CD4-positive, alpha-beta T cell treated with Interleukin-15 for 4 hours (primary cell): ENCODE results near the gene BNC2.

Experiments
- DNase-seq: peaks from one replicate; pipeline ENCODE4 v3.0.0-alpha.2; 2020; ENCODE audit warnings: low spot score

The BNC2 gene

DNA sequence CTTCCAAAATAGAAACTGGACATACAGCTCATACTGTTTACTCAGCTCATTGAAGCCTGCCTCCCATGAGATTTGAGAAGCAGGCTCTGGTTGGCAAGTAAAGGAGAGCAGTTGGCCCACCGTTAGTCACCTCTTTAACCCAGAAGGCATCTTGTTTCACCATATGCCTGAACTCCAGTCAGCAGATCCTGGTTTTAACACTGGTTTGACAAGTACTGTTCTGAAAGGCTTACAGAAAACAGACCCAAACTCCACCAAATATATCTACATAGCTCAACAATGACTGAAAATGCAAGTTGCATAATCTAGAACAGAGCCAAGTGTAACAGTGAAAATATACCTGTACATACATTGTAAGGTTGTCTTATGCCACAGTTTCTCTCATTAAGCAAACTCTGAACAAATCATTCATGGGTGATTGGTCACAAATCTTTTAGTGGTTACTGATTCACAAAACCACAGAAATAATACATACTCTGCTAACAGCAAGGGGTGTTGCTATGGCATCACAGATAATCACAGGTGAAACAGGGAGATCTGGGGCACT, 198.8 kb downstream of the BNC2 start:
- DNase-seq: no peak

DNA sequence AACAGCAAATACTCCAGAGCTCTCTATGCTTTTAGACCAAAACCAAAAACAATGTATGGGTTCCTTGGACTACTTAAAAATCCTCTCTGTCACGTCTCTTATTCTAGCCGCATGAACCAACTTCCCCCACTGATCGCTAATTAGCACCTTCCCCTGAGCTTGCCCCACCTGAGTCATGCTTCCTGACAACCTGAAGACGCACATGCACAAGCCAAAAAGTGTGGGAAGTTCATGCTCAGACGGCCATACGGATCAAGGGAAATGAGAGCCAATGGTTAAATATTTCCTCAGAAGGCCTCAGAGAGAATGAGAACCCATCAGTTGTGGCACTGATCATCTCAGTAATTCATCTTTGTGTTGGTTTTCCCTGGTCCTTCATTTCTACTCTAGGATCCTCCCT, 199.7 kb downstream of the BNC2 start:
- no peak for DNase-seq

DNA sequence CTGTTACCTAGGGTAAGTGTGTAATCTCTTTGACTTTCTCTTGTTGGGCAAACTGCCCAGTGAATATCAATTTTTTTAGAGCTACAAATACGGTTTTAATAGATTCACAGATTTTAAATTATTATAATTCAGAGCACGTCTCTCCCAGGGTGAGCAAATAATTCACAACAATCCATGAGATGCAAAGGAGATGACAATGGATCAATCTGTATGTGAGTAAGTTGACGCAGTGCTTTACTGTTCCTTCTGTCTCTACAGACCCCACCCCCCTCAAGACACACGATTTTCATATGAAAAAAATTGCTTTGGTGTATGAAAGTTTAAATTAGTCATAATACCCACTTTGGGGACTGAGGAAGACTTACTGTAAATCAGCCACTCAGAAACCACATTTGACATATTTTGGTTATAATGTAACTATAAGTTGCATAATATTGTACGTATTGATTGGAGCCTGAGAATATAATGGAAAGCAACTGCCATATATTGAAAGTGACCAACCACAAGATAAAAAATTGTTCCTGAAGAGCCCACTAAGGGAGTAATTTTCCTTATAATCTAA, 201.7 kb downstream of the BNC2 start:
- no peak for DNase-seq

DNA sequence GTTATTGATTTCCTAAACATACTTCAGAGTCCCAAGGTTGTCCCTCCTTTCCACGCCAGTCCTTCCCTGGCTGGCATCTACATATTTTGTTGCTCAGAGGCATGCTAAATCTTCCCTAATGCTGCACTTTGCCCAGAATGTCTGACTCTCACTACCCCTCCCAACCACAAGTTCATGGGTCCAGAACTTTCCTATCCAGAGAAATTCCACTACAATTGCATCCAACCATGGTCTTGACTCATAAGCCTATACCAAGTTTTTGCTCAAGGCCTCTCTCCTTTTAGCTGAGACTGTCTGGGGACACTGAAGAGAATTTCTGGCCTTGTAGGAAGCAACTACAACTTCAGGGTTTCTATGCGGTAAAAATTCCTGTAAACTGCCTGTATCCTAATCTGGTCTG, 206.3 kb downstream of the BNC2 start:
- DNase-seq: no peak

DNA sequence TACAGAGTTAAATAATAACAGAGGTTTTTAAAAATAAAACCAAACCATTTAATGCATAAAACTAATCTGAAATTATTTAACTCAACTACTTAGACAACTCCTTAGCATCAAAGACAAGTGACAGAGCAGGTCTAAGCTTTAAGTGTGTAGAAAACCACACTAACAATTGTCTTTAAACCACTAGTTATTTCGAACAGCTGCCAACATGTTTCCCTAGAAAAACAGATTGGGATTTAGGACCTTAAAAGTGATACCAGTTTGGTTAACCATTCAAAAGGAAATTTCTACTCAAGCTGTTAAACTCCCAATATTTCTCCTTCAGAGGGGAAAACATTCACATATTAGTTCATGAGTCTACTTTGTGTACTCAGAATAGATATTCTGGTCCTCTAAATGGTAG, 208.7 kb downstream of the BNC2 start:
- DNase-seq: no peak

DNA sequence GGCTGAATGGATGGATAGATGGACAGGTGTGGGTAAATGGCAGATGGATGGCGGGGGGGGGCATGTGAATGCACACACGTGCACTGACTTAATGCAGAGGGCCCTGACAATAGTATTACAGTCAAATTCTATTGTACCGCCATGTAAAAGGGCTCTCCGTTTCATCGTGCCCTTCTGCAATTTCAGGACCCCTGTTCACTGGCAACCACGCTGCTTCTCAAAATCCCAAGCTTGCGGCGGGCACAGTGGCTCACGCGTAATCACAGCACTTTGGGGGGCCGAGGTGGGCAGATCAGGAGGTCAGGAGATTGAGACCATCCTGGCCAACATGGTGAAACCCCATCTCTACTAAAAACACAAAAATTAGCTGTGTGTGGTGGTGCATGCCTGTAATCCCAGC, 211.4 kb downstream of the BNC2 start:
- no peak for DNase-seq

DNA sequence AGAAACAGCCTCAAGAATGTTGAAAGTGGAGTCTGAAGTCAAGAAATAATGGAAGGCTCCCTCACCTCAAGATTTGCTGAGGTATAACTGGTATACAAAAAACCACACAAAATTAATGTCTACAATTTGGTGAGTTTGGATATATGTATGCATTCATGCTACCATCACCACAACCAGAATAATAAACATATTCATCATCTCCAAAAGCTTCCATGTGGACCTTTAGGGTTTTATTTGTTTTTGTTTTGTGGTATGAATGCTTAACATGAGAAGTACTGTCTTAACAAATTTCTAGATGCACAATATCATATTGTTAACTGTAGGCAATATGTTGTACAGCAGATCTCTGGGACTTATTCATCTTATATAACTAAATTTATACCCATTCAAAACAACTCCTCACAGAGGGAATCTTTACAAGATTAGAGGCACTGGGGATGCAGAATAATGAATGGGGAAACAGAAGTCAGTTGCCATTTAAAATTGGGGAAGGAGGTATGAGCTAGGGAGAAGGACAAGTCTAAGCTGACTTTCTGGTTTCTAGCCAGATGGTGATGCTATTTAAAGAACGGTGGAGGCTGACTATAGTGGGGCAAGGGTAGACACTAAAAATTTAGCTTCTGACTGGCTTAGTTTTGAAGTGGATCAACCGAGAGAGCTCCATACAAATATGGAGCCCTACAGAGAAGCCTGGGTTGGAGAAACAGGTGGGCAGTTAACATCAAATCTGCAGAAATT, 213.9 kb downstream of the BNC2 start:
- DNase-seq: no peak

DNA sequence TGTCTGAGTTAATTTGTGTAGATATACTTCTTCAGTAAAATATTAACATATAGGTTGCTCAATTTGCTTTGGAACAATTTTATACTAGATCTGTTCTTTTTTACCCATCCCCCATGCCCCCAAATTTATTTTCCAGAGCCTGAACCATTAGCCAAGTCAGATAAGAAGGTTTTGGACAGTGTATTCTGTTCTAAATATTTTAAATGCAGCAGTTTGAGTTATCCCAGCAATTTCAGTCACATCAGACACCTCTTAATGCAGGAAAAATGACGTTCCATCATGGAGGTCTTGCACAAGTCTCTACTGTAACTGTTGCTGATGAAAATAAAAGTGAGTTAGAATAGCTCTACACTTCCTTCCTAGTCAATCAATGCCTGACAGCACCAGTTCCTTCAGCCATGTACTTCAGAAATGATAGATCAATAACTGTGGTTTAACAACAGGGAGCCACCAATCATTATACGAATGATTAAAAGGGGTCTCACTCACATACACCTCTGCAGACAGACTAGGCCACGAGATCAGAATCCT, 215.8 kb downstream of the BNC2 start:
- no peak for DNase-seq

DNA sequence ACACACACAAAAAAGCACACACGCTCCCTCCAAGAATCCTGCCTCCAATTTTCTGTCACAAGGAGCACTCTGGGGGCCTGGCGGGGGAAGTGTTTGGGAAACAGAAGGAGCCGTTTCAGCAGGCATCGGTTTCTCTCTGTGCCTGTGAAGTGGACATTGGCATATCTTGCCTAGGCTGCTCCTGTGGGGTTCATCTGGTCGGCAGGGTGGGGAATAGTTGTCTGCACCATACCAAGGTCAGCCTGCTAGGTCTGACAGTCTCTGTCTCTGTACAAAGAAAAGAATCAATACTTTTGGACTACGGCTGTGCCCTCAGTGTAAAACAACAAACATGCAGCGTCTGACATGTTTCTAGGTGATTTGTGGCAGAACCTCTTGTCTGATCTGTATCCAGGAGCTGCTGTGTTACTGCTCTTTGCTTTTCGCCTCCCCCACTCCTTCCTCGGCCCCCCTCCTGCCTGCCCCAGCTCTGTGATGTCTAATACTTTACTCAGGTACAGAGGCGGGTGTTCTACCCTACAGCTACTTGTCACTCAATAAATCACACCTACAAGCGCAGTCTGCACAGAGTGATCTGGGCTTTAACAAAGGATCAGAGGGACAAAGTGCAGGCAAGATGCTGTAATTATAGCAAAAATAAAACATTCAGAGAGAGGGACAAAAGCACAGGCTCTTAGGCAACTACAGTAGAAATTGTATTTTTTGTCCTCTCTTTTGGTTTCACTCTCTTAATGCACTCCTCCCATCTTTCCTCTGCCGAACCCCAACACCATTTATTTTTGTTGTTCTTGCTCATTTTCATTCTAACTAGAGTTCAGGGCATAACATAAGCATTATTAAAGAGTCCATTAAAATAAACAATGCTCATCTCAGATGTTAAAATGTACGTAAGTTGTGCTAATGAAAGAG, 216.7 kb downstream of the BNC2 start:
- DNase-seq: no peak

DNA sequence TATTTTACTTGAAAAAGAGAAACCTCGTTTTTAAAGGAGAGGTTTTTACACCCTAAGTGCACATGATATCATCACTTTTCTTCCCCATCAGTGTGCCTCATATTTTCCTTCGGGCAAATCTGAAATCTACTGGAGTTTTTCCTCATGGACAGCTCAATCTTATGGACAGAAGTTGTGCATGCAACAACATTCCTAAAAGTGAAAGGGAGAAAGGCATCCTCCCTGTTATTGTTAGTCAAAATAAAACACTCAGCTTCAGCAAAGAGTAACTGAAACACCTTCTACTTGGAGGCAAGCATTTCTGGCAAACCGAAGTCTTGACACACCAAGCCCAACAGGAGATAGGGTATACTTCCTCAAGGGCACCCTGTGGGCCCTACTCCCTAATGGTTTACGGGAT, 217.9 kb downstream of the BNC2 start:
- DNase-seq: no peak

DNA sequence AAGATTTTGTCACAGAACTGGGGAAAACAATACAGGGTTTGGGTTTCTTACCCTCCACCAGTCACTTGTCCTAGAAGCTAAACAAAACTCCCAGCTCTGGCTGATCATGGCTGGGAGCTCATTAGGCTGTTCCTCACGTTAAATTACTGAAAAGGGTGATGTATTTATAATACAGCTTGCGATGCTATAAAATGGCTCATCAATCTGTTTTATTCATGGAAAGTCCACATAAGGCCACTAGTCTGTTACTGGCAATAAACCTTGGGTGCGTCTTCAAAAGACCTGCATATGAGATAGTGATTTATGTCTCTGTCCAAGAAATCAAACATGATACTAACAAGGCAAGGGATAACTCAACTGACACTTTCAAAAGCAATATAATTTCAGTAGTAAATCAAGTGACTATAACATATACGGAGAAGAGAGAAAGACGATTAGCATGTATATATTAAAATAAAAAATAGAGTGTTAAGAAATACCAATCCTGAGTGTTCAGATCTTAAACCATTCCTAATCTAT, 219.0 kb downstream of the BNC2 start:
- no peak for DNase-seq

DNA sequence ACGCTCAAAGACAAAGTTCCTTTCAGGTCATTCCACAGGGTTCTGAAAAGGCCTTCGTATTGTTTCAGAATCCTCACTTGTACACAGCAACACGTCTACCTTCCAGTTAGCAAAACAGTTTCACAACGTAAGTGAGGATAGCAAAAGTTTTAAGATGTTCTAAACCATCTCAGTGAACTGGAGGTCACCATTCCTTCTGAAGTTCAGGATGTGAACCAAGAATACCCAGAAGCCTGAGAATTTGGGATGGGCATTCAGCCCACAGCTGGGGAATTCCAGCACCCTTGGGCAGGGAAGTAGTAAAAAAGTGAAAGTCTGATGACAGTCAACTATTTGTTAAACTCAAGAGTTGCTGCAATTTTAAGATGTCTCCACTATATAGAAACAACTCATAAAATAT, 224.5 kb downstream of the BNC2 start:
- no peak for DNase-seq

DNA sequence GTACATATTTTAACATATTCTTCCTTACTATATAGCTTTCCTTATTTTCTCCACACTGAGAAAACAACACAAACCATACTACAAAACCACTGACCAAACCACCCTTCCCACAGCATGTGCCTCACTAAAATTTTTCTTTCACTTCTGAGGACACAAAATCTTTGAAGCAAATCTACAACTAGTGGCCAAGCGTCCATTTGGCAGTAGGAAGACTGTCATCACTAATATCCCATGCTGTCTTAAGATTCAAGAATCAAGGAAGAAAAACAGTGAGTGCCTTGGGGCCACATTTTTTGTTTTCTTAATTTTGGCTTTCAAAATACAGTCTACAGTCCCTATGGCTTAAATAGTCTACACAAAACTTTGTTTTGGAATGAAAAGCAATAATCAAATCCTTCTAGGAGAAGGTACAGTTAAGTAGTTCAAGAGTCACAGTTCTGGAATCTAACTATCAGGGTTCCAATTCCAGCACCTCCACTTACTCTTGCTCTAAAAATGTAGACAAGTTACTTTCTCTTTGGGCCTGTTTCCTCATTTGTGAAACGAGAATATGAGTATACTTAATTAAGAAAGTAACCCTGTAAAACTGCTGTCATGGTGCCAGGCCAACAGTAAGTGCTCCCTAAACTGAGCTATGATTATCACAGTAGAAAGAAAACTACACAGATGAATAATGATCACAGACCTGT, 227.9 kb downstream of the BNC2 start:
- DNase-seq: no peak

DNA sequence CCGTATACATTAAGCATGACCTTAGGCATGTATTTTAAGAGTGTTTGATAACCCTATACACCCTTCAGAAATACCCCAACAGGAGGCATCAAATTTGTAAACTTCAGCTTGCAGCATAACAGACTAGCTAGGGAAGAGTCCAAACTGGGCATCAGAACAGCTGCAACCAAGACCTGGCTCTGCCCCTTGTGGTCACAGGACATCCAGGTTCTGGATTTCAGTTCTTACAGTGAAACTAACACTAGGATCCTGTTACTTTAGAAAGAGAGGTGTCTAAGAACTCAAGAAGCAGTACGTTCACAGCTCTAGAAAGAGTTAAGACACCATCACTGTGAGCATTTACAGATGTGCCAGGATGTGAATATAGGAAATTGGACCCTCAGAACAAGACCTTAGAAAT, 229.8 kb downstream of the BNC2 start:
- DNase-seq: no peak

DNA sequence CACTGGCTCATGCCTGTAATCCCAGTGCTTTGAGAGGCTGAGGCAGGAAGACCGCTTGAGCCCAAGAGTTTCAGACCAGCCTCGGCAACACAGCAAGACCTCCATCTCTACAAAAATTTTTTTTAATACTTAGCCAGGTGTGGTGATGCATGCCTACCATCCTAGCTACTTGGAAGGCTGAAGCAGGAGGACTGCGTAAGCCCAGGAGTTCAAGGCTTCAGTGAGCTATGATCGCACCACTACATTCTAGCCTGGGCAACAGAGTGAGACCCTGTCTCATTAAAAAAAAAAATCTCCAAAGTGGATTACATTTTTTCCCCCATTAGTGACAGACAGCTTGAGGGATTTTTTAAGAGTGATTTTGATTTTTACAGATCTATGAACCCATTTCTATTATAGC, 230.8 kb downstream of the BNC2 start:
- DNase-seq: no peak

DNA sequence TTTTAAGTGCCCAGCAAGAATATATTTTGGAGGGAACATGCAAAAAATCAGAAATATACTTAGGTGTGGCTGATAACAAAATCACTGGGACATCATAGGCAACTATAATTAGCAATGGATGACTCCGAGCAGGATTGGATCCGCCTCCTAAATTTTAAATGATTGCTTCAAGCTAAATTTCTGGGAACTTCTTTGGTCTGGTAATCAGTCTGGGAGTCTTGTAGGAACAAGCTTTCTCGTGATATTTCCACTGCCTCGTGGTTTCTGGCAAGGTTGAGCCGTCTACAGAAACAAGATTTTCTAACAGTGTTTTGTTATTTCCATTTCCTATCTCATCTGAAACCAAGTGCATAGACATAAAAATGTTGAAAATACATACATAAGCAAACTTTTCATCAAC, 232.6 kb downstream of the BNC2 start:
- no peak for DNase-seq

DNA sequence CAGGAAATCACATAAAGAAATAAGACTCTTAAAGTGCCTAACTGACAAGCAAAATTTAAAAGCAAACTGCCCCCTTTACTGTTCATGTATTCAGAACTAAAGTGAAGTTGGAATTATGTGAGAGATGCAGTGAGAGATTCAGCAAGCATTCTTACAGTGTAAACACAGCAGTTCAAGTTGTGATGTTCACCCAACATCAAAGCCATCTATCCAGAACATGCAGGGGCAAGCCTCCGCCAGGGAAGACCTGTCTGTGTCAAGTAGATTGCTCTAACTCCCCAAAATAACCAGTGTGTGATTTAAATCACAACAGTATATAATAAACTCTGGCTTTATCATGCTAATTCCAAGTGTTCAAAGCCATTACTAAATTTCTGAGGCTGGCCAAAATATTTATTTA, 233.3 kb downstream of the BNC2 start:
- no peak for DNase-seq

DNA sequence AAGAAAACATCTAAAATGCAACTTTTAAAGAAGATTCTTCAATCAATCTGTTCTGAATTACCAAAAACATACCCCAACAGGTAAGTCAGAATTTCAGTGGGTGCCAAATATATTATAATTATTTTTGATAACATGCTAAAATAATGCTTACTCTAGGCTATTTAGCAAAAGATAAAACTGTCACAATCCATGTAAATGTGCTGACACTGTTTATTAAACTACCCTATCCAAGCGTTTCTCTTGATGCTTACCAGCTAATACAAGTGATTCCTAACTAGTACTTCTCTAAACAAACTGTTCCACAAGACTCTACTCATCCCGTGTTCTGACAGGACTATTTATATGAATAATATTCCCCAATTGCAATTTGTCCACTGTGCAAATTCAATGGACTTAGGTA, 236.7 kb downstream of the BNC2 start:
- DNase-seq: no peak

DNA sequence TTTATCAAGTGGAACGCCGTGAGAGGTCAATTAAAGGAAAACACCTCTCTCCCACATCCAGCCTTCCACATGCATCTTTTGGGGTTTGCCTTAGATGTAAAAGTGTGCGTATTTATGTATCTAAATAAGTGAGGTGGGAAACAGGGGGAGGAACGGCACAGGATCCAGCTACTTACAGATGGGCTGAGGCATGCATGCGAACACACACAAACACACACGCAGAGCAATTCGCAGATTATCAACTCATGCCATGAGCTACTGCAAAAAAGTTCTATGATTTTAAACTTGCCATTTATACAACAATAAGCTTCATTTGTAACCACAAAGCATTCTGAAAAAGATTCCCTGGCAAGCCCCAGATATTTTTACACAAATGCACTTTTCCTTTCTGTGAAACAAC, 242.1 kb downstream of the BNC2 start:
- DNase-seq: no peak

DNA sequence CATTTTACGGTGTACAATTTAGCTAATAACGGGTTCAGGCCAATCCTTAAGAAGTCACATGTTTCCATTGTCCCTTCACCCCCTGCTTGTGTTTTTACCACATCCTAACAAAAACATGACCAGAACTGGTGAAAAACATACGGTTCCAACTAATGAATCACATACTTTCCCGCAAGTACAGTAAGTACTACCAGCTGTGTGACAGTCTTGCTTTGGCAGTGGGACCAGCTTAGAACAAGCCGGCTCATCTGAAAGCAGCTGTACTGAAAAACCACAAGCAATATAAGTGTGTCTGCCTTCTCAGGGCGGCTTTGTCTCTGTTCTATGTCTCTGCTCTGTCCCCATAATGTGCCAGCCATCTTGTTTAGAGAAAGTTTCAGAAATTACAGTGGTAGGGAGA, 242.5 kb downstream of the BNC2 start:
- no peak for DNase-seq

DNA sequence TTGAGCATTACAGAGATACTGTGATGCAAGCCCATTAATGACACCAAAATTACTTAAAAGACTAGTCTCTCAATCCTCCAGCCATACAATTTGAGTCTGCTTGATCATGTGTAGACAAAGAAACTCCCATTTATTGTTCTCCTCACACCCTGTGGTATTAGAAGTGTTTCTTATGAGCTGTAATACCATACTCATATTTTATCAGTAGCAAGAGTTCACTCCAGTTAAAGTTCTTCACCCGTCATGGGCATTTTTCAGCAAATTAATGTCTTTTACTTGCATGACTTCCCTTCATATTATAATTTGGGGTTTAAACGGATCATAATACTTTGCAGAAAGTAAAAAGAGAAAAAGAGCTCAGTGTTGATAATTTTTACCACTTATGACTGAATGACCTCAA, 242.9 kb downstream of the BNC2 start:
- no peak for DNase-seq

DNA sequence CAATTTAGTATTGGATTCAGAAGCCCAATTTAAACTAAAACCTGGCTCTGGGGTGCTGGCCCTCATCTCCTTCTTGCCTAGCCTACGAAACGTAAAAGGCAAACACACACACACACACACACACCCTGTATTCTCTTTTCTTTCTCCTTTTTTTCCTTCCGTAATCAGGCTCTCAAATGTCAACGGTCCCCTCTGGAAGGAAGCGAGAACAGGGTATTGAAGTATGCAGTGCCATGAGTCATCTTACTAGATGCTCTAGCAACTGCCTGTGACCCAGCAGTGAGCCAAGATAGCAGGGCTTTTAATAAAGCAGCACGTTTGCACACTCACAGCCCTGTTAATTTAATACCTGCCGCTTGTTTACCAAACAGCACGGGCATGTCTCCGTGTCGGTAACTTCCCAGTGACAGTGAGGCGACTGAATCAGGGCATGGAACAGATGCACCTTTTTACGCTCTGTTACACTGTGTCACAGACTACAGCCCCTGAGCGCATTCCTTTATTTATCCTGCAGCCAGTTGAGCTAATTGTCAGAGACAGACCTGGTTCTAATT, 243.8 kb downstream of the BNC2 start:
- no peak for DNase-seq
